ENCODE data around the gene ZNF718.
"Not testable (repeated sequence)": the region's sequence is repeated elsewhere in the genome, so short reads cannot be mapped to it uniquely, and the experiment has no call there.

The ZNF718 gene

DNA sequence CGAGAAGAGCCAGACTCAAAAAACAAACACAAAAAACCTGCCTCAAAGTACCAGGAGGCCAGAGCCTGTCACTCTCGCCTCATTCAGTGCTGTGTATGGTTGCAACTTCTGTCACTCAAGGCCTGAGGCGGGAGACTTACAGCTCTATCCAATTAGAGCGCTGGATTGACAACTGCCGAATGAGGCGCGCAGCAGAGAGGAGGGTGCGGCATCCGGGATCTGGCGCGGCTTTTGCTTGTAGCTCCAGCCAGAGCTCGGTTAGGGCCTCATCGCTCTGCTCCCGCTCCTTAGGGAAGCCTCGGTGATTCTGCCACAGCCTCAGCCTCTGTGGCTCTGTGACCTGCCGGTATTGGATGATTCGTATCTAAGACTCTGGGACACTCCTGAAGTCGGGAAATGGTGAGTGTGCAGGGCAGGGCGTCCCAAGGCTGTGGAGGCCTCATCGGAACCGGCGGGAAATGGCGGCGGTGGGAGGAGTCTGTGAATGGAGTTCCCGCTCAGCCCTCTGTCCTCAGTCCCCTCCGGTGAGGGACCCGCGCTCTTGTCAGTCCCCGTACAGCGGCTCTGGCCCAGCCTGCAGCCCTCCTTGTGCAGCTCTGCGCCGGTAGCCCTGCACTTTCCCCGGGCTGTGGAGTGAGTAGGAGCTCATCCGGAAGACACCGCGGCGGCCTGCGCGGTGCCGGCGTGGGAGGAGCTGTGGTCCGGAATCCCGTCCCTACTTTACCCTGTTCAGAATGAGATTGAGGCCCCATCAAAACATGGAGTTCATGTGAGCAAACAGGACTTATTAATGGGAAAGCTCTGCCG, at the start of gene ZNF718:
ZNF718 (plus strand) TSS at position 227 of the 807 bp plus-strand sequence; CDS start at position 397, 170 bp downstream.
- no peak for TF ChIP-seq CTCF (IDR thresholded peaks at IDR 0.05; ENCODE audit: control insufficient read depth, extremely low read depth, insufficient read depth)
- DNase-seq (ENCODE audit: low read depth): peak; percentile 95
- peak within 1 kb of the TSS; percentile 99 for H3K4me3 ChIP-seq (ENCODE audit: low read depth, low read length)

- H3K4me3 ChIP-seq (ENCODE audit: low read depth, low read length): no peak overlapping the region
- no peak for DNase-seq (ENCODE audit: low read depth)
- no peak for TF ChIP-seq CTCF (IDR thresholded peaks at IDR 0.05; ENCODE audit: control insufficient read depth, extremely low read depth, insufficient read depth)
These were observed 38.4 kb upstream of the ZNF718 start for GRCh38 chr4:85951-86350.

GRCh38 chr4:86559-87324, 37.6 kb upstream of the ZNF718 start:
- not testable (repeated sequence) for H3K4me3 ChIP-seq (ENCODE audit: low read depth, low read length)

GRCh38 chr4:98386-98785, 25.9 kb upstream of the ZNF718 start:
- no peak overlapping the region for H3K4me3 ChIP-seq (ENCODE audit: low read depth, low read length)
- no peak for DNase-seq (ENCODE audit: low read depth)
- no peak for TF ChIP-seq CTCF (IDR thresholded peaks at IDR 0.05; ENCODE audit: control insufficient read depth, extremely low read depth, insufficient read depth)

More at GRCh38 chr4:86559-87324, 37.6 kb upstream of the ZNF718 start:
- DNase-seq (ENCODE audit: low read depth): not testable (repeated sequence)

- no peak overlapping the region for H3K4me3 ChIP-seq (ENCODE audit: low read depth, low read length)
- no peak for DNase-seq (ENCODE audit: low read depth)
- TF ChIP-seq CTCF (IDR thresholded peaks at IDR 0.05; ENCODE audit: control insufficient read depth, extremely low read depth, insufficient read depth): no peak
These were observed 24.4 kb upstream of the ZNF718 start for GRCh38 chr4:99863-100262.

DNA sequence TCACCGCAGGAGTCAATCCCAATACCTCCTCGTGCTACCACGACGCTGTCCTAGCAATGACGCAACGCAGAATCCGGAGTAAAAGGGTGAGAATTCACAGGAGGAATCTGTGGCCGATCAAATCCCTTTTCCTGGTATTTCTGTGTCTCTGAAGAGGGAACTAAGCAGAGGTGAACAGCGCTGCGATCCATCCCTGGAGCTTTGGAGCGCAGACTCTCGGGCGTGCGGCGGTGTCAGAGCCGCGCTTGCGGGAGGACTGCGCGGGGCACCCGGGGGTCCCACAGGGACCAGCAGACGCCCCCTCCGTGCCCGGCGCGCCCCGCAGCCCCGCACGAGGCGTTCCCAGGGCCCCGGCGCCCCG, 17.2 kb upstream of the ZNF718 start:
- H3K4me3 ChIP-seq (ENCODE audit: low read depth, low read length): no peak overlapping the region
- DNase-seq (ENCODE audit: low read depth): no peak
- no peak for TF ChIP-seq CTCF (IDR thresholded peaks at IDR 0.05; ENCODE audit: control insufficient read depth, extremely low read depth, insufficient read depth)

All from LNCaP clone FGC (cell line).